Cerebellar cortex (tissue), 1 donor: ENCODE results near the gene LCE6A.

ENCODE experiments used
- DNase-seq: peaks from one replicate; pipeline ENCODE4 v3.0.0-alpha.2; 2015; ENCODE audit warnings: low spot score

Gene LCE6A

DNA sequence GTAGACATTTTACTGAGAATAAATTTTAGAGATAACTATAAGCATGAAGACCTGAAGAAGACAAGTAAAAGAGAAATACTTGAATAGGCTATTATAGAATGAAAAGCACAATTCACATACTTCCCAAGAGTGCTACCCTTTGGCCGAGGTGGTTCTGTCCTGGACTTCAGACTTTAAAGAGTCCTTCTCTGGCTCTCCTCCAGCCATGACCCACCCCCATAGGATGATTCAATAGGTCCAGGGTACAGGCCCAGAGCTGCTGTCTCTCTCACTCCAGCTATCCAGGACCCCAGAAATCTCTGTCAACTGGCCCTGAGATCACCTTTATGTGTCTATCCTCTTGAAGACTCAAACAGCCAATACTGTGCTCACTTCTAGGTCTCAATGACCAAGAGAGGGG lies 34.2 kb downstream of the LCE6A start:
- no peak for DNase-seq

DNA sequence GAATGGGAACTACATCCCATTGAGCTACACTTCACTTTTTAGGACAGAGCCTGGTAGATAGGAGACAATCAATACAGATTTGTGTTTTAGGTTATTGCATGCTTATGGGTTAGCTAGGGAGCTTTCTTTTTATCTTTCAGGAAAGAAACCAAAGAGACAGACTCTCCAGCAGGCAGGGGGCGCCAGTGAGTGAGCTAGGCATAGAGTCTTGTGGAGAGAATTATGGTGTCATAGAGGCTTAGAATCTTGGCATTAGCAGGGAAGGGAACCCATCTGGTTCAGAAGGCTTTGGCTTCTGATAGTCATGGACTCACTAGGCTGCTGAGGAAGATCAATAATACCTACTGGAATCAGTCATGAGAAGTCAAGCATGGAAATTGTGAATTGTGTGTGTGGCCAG lies 35.4 kb downstream of the LCE6A start, which contains the start of gene SMCP:
Gene SMCP (plus strand): TSS at position 281 of the 400 bp plus-strand sequence. CDS start 6,101 bp downstream, outside the sequence.
- peak; percentile 4 for DNase-seq

GRCh38 chr1:152879559-152880198 lies 37.0 kb downstream of the LCE6A start:
- no peak for DNase-seq

DNA sequence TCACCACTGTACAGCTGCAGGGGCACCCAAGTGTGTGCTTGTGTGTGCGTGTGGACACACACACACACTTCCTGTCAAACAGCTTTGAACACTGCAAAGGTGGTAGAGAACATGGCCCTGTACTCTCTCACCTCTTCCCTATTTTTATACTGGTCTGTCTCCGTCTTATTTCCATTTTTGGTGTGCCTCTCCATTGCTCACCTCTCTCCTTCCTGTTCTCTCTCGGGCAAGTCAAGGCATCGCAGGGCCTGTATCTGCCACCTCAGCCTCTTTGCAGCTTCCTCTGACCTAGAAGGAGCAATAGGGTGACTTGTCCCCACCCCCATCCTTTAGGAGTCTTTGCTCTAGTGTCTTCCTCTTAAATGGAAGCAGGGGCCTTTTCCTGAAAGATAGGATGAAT lies 37.7 kb downstream of the LCE6A start:
- DNase-seq, result no peak

DNA sequence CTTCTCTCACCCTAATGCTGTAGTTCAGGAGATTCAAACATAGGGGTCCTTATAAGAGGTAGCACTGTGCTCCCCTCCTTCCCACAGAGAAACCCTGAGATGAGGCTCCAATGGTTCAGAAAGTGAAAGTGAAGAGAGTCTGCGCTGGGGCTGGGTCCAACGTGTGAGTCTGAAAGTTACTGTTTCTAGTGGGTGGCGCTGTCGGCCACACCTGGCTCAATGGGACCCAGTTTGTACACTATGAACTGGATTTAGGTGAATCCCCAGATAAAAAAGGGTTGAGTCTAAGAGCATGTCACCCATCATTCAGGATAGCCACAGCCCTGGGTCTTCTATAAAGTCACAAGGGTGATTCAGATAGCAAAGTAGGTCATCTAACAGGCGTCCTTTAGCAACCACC lies 38.3 kb downstream of the LCE6A start:
- no peak for DNase-seq

DNA sequence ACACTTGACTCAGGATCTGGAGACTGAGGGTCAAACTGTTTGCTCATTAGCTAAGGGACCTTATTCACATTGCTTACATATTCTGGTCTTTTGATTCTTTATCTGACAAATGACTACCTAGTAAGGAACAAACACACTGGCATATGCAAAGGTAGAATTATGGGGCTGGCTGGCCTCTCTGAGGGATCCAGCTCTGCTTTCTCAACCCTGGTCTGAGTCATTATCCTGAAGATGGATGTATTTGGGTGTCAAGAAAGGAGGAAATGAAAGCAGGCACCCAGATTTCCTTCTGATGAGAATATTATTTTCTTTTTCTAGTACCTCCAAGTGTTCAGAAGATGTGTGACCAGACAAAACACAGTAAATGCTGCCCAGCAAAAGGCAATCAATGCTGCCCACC lies 41.4 kb downstream of the LCE6A start:
- DNase-seq, result no peak

- no peak for DNase-seq
Observed at GRCh38 chr1:152884506-152884905, 41.9 kb downstream of the LCE6A start.

- no peak for DNase-seq
Observed at GRCh38 chr1:152884966-152885624, 42.4 kb downstream of the LCE6A start.

- no peak for DNase-seq
Observed at GRCh38 chr1:152886085-152886484, 43.4 kb downstream of the LCE6A start.

GRCh38 chr1:152886758-152887409 lies 44.2 kb downstream of the LCE6A start:
- no peak for DNase-seq

DNA sequence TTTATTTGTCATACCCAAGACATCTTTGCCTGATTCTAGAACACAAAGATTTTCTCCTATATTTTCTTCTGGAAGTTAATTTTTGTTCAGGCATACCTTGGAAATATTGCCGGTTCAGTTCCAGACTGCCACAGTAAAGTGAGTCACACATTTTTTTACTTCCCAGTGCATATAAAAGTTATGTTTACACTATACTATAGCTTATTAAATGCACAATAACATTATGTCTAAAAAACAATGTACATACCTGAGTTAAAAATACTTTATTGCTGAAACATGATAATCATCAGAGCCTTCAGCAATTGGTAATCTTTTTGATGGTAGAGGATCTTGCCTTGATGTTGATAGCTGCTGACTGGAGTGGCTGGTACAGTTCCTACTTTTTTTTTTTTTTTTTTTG lies 45.5 kb downstream of the LCE6A start:
- no peak for DNase-seq
